Memory B cell (primary cell): Measurements from ENCODE around the gene BPIFB3.

ENCODE experiments used
- ATAC-seq: fragments of 150-1000 bp; cut with Tn5 transposase; 2 replicates; pipeline ENCODE4 v1.10.0; 2021; ENCODE audit warnings: low read depth, mild to moderate bottlenecking, moderate library complexity
- DNase-seq, 2 donors: peaks; one replicate each; pipeline ENCODE4 v3.0.0; 2022; ENCODE audit warnings: low spot score in 2 of 2
- H3K27ac Mint-ChIP-seq: one replicate; pipeline ENCODE4 v1.8.0; 2022; ENCODE audit warnings: mild to moderate bottlenecking, moderate library complexity, mixed read lengths
- H3K27me3 Mint-ChIP-seq: one replicate; pipeline ENCODE4 v1.8.0; 2022; ENCODE audit warnings: mixed read lengths
- H3K36me3 Mint-ChIP-seq: one replicate; pipeline ENCODE4 v1.8.0; 2022; ENCODE audit warnings: mild to moderate bottlenecking, mixed read lengths
- H3K4me1 Mint-ChIP-seq: one replicate; pipeline ENCODE4 v1.8.0; 2022; ENCODE audit warnings: mixed read lengths
- H3K4me3 Mint-ChIP-seq: one replicate; pipeline ENCODE4 v1.8.0; 2022; ENCODE audit warnings: mild to moderate bottlenecking, moderate library complexity, mixed read lengths
- H3K9me3 Mint-ChIP-seq: one replicate; pipeline ENCODE4 v1.8.0; 2022; ENCODE audit warnings: mixed read lengths

BPIFB3 gene

DNA sequence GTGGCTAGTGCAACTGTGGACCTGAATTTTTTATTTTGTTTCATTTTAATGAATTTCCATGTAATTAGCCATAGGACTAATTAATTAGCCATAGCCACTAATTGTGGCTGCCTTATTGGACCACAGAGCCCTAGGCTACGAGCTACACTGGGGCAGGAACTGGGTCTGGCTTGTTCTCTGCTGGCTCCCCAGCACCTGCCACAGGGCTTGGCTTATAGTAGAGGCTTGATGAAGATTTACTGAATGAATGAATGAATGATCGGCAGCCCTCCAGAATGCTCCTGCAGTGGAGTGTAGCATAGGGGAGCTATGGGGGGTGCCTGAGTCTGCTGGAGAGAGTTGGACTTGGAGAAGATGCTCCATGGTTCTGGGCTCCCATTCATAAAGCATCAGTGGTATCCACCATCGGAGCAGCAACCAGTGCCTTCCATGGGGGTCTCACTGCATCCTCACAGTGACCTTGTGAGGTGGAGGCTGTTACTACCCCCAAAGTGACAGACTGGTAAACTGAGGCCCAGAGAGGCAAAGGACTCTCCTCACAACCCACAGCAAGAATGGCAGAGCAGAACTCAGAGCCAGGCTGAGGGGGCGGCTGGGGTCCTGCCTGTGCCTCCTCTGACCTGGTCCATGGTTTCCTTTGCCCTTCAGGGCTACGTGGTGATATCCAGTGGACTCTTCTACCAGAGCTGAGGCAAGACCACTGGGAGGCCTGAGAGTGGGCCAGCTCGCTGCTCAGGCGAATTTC lies 30.8 kb upstream of the BPIFB3 start:
- peaks cover 1% of the 10 kb centered on the region for H3K27me3 Mint-ChIP-seq
- no peaks in the 10 kb centered on the region for H3K9me3 Mint-ChIP-seq
- peaks cover 4% of the 10 kb centered on the region for H3K4me1 Mint-ChIP-seq
- DNase-seq, result no peak
- ATAC-seq, result no peak
- H3K36me3 Mint-ChIP-seq, result no peaks in the 10 kb centered on the region
- no peak overlapping the region for H3K4me3 Mint-ChIP-seq
- no peak overlapping the region for H3K27ac Mint-ChIP-seq

DNA sequence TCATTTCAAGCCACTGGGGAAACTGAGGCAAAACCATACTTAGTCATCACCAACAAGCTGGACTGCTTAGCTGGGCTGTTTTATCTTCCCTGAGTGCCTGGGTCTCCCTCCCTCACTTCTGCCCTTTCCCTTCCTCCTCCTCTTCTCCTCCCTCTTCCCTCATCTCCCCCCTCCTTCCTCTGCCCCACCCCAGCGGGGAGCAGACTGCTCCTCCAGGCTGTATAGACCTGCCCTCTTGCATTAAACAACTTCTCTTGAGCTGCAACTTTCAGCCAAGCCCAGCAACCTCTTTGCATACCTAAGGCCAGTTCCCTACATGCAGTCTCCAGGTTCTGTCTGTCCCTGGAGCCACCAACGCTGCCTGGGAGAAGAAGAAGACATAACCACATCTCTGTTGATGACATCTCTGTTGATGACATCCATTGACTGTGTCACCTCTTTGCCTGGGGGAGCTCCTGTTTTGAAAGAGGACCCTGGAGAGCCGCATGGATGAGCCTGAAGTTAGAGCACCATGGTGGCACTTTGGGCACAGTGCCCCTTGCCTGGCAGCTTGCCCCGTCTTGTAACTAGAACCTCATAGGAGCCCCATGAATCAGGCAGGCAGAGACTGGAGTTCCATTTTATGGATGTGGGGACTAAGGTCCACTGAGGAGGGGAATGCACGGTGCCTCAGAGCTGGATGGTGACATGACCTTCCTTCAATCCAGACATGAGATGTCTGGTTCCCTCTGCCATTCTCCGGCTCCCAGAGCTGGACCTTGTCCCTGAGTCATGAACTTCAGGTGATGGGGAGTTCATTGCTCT lies 30.1 kb upstream of the BPIFB3 start:
- peaks cover 4% of the 10 kb centered on the region for H3K4me1 Mint-ChIP-seq
- peaks cover 1% of the 10 kb centered on the region for H3K27me3 Mint-ChIP-seq
- DNase-seq (no peak), ATAC-seq (no peak)
- no peak overlapping the region for H3K4me3 Mint-ChIP-seq
- H3K9me3 Mint-ChIP-seq, result no peaks in the 10 kb centered on the region
- H3K27ac Mint-ChIP-seq, result no peak overlapping the region
- no peaks in the 10 kb centered on the region for H3K36me3 Mint-ChIP-seq

- DNase-seq (no peak), ATAC-seq (no peak)
- Mint-ChIP-seq H3K27me3 (peaks cover 1% of the 10 kb centered on the region), H3K9me3 (no peaks in the 10 kb centered on the region), H3K4me1 (peaks cover 4% of the 10 kb centered on the region), H3K36me3 (no peaks in the 10 kb centered on the region), H3K4me3 (no peak overlapping the region), H3K27ac (no peak overlapping the region)
Observed at GRCh38 chr20:33024243-33024560, 29.5 kb upstream of the BPIFB3 start.

DNA sequence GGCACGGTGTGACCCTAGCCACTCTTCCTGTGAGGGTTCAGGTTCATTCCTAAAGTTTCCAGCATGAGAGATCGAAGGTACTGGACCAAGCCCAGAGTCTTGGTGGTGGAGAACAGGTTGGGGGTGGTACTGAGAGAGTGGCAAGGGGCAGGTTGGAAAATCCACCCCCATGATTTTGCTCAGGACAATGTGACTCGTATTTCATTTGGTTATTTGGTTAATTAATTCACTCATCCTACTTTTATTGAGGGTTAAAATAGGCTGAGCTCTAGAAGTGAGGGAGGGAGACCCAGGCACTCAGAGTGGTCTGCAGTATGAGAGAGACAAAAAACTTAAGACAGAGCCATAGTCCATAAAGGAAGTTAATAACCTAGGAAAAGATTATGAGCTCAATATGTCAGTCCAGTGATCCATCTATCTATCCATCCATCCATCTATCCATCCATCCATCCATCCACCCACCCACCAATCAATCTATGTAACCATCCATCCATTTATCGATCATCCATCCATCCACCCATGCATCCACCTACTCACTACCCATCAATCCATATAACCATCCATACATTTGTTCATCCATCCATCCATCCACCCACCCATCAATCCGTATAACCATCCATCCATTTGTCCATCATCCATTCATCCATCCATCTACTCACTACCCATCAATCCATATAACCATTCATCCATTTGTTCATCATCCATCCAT lies 28.9 kb upstream of the BPIFB3 start:
- no peak overlapping the region for H3K4me3 Mint-ChIP-seq
- no peak overlapping the region for H3K27ac Mint-ChIP-seq
- ATAC-seq (no peak), DNase-seq (no peak)
- no peaks in the 10 kb centered on the region for H3K36me3 Mint-ChIP-seq
- peaks cover 4% of the 10 kb centered on the region for H3K4me1 Mint-ChIP-seq
- no peaks in the 10 kb centered on the region for H3K9me3 Mint-ChIP-seq
- peaks cover 1% of the 10 kb centered on the region for H3K27me3 Mint-ChIP-seq

DNA sequence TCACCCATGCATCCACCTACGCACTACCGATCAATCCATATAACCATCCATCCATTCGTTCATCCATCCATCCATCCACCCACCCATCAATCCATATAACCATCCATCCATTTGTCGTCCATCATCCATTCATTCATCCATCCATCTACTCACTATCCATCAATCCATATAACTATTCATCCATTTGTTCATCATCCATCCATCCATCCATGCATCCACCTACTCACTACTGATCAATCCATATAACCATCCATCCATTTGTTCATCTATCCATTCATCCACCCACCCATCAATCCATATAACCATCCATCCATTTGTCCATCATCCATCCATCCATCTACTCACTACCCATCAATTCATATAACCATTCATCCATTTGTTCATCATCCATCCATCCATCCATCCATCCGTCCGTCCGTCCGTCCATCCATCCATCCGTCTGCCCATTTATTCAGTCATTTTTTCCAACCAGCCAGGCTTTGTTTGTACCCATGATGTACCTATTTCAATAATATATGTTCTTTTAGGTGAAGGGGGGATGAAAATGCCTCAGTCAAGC lies 28.3 kb upstream of the BPIFB3 start:
- Mint-ChIP-seq H3K4me1 (peaks cover 4% of the 10 kb centered on the region), H3K4me3 (no peak overlapping the region), H3K36me3 (no peaks in the 10 kb centered on the region), H3K9me3 (no peaks in the 10 kb centered on the region), H3K27me3 (peaks cover 1% of the 10 kb centered on the region), H3K27ac (no peak overlapping the region)
- DNase-seq (no peak), ATAC-seq (no peak)

DNA sequence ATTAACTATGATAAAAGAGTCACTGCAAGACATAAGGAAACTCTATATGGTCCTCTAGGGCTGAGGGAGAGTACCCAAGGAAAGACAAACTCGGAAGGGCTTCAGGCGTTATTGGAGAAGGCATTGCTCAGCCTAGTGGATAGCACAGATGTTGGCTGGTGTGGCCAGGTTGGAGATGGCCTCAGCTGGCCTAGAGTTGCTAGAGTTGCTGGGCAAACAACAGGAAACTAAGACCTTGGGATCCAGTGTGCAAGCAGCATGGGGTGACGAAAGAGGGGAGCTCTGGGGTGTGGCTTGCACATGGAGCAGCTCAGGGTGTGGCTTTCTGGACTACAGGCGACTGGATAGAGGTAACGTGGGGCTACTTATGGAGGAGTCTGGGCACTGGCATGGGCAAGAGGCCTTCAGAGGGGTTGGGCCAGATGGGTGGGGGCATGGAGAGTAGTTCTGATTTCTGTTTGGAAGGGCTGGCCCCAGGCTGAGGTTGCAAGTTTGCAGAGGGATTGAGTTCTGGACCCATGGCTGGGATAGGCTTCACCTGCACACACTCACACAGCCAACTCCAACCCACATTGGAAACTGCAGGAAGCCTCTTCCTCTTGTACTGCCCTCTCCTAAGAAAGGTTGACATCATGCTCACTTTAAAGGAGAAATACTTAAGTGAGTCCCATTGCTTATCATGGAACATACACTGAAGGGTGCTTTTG lies 27.5 kb upstream of the BPIFB3 start:
- peaks cover 1% of the 10 kb centered on the region for H3K27me3 Mint-ChIP-seq
- no peaks in the 10 kb centered on the region for H3K36me3 Mint-ChIP-seq
- no peaks in the 10 kb centered on the region for H3K9me3 Mint-ChIP-seq
- ATAC-seq (no peak), DNase-seq (no peak)
- peaks cover 1% of the 10 kb centered on the region for H3K4me1 Mint-ChIP-seq
- no peak overlapping the region for H3K27ac Mint-ChIP-seq
- H3K4me3 Mint-ChIP-seq, result no peak overlapping the region

GRCh38 chr20:33026779-33027759 lies 26.6 kb upstream of the BPIFB3 start:
- DNase-seq (no peak), ATAC-seq (no peak)
- no peak overlapping the region for H3K4me3 Mint-ChIP-seq
- no peaks in the 10 kb centered on the region for H3K36me3 Mint-ChIP-seq
- no peaks in the 10 kb centered on the region for H3K4me1 Mint-ChIP-seq
- no peaks in the 10 kb centered on the region for H3K9me3 Mint-ChIP-seq
- H3K27ac Mint-ChIP-seq, result no peak overlapping the region
- peaks cover 1% of the 10 kb centered on the region for H3K27me3 Mint-ChIP-seq

DNA sequence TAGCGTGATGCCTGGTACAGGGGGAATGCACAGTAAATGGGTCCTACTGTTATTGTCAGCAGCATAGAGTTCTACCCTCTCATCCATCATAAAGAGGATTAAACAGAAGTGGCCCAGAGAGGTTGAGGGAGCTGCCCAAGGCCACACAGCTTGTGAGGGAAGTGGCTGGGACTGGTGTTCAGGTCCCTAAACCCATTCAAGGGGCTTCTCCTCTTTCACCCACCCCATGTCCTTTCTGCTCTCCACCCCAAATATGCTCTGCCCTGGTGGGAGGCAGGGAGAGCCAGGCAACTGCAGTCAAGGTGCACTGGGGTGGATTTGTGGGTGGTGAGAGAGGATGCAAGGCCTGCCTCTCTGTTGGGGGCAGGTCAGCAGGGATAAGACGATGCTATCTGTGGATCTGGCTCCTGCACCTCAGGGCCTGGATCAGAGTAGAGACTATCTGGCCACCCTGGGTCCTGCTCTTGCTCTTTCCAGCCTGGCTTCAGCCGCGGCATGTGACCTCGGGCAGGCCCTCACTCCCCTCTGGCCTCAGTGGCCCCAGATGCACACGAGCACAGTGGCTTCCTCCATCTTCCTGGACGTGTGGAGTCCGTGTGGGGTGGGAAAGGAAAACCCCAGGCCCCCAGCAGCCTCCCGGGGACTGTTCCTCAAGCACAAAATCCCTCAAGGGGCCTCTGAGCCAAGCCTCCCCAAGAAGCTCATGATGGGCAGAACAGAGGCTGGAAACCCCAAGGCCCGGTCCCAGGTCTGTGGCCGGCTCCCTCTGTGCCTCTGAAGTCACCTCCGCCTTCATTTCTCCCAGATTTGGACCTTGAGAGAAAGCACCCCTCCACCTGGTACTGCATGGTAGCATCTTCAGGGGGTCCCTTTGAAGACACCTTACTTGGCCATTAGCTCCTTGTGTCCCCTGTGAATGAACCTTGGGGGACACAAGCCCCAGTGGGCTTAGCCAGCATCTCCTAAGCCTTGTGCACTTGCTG lies 25.6 kb upstream of the BPIFB3 start:
- DNase-seq (no peak), ATAC-seq (no peak)
- Mint-ChIP-seq H3K27me3 (peaks cover 1% of the 10 kb centered on the region), H3K27ac (no peak overlapping the region), H3K4me3 (no peak overlapping the region), H3K36me3 (no peaks in the 10 kb centered on the region), H3K9me3 (peaks cover under 1% of the 10 kb centered on the region), H3K4me1 (no peaks in the 10 kb centered on the region)

GRCh38 chr20:33028875-33029274 lies 24.8 kb upstream of the BPIFB3 start:
- no peaks in the 10 kb centered on the region for H3K27me3 Mint-ChIP-seq
- H3K9me3 Mint-ChIP-seq, result peaks cover 3% of the 10 kb centered on the region
- ATAC-seq (no peak), DNase-seq (no peak)
- no peaks in the 10 kb centered on the region for H3K4me1 Mint-ChIP-seq
- H3K4me3 Mint-ChIP-seq, result no peak overlapping the region
- H3K36me3 Mint-ChIP-seq, result no peaks in the 10 kb centered on the region
- no peak overlapping the region for H3K27ac Mint-ChIP-seq

DNA sequence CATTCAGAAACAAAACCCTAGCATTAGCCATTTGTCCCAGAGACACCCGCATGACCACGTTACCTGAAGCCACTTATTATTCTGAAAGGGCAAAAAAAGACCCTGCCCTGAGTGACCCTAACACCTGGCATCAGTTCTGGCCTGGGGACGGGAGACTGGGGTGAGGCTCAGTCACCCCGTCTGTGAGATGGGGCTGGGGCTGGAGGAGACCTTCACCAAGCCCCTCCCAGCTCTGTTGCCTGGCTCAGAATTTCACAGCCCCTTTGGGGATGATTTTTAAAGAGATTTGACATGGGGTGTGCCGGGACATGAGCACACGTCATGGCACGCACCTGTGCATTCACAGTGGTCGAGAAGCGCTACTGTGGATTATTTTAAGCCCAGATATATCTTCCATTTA lies 23.6 kb upstream of the BPIFB3 start:
- Mint-ChIP-seq H3K27me3 (peaks cover 2% of the 10 kb centered on the region), H3K4me1 (no peaks in the 10 kb centered on the region), H3K27ac (no peak overlapping the region), H3K36me3 (no peaks in the 10 kb centered on the region), H3K9me3 (peaks cover 3% of the 10 kb centered on the region), H3K4me3 (no peak overlapping the region)
- no peak for DNase-seq
- no peak for ATAC-seq

DNA sequence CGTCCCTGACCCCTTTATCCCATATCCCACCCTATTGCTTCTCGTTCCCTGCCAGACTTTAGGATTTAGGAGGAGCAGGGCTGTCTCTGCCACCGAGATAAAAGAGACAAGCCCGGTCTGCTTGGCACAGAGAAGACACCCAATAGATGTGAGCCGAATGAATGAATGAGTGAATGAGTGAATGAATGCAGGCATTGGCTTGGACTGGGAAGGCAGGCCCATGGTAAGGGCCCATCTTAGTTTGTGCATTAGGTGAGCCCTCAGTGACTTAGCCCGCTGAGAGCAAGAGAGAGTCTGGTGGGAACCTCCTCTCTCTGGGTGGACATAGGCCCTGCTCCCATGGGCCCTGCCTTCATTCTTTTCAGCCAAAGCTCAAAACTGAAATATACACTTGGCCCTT lies 23.1 kb upstream of the BPIFB3 start:
- Mint-ChIP-seq H3K27ac (no peak overlapping the region), H3K9me3 (peaks cover 3% of the 10 kb centered on the region), H3K4me1 (no peaks in the 10 kb centered on the region), H3K27me3 (peaks cover 2% of the 10 kb centered on the region), H3K36me3 (no peaks in the 10 kb centered on the region), H3K4me3 (no peak overlapping the region)
- ATAC-seq, result no peak
- no peak for DNase-seq

DNA sequence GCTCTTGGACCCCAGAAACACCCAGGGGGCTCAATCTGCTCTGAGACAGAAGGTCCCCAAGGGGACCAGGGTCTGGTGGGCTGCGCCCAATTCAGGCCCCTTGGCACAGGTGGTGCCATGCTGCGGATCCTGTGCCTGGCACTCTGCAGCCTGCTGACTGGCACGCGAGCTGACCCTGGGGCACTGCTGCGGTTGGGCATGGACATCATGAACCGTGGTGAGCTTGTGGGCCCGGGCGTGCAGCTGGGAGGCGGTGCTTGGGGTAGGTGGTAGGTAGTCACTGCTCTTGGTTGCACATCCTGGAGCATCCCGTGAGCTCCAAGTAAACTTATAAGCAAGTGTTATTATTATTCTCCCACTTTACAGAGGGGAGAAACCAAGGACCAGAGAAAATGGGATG lies 22.2 kb upstream of the BPIFB3 start, which contains the start of gene BPIFB6:
Gene BPIFB6, plus strand, starts transcription at position 118 of the 400 bp plus-strand sequence. Its CDS starts 0 bp downstream, at position 118.
- Mint-ChIP-seq H3K36me3 (no peaks in the 10 kb centered on the region), H3K27ac (no peak within 1 kb of the TSS), H3K9me3 (peaks cover 3% of the 10 kb centered on the region), H3K27me3 (peaks cover 2% of the 10 kb centered on the region), H3K4me3 (no peak within 1 kb of the TSS), H3K4me1 (no peaks in the 10 kb centered on the region)
- DNase-seq (no peak), ATAC-seq (no peak)
